Rectal smooth muscle tissue (tissue), 1 donor: ENCODE measurements around the gene NUP62.

Experiments used
- H3K27ac ChIP-seq: one replicate; pipeline ENCODE4 v1.7.0; 2013; ENCODE audit warnings: low read depth, low read length, inconsistent platforms
- H3K27me3 ChIP-seq: one replicate; pipeline ENCODE4 v1.7.0; 2013; ENCODE audit warnings: low read length; ENCODE audit not compliant: control insufficient read depth, insufficient read depth
- H3K36me3 ChIP-seq: one replicate; pipeline ENCODE4 v1.7.0; 2013; ENCODE audit warnings: low read length; ENCODE audit not compliant: control insufficient read depth, insufficient read depth
- H3K4me1 ChIP-seq: one replicate; pipeline ENCODE4 v1.7.0; 2013; ENCODE audit warnings: low read length; ENCODE audit not compliant: control insufficient read depth, insufficient read depth
- H3K4me3 ChIP-seq: one replicate; pipeline ENCODE4 v1.7.0; 2013; ENCODE audit warnings: low read length
- H3K9ac ChIP-seq: one replicate; pipeline ENCODE4 v1.7.0; 2013; ENCODE audit warnings: low read length

Gene NUP62

DNA sequence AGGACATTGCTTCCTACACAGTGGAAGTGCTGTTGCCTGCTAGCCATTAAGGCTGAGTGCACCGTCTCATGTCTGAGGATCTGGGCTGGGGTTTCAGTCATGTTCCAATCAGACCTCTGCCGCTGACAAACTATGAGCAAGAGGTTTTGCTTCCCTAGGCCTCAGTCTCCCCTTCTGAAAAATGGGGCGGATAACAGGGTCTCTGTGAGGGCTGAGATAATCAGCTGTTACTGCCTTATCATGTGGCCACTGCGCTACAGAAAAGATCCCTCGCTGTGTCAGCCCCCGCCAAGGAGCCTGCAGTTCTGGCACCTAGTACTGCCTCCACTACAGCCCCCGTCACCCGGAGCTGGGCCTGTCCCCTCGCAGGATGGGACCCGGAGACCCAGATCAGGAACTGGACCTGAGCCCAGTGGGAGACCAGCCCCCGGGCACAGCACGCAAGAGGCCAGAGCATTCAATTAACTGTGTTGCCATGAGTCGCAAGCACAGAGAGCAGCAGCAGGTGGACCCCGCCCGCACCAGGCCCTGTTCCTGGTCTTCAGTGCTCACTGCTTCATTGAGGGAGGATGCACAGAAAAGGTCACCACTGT is 58.9 kb downstream of the NUP62 start:
- H3K4me3 ChIP-seq: peak overlapping the region; percentile 76
- H3K27me3 ChIP-seq: no peaks in the 10 kb centered on the region
- peaks cover 3% of the 10 kb centered on the region for H3K36me3 ChIP-seq
- H3K4me1 ChIP-seq: peaks cover 11% of the 10 kb centered on the region
- H3K27ac ChIP-seq: peak overlapping the region; percentile 94
- H3K9ac ChIP-seq: peak overlapping the region; percentile 46

DNA sequence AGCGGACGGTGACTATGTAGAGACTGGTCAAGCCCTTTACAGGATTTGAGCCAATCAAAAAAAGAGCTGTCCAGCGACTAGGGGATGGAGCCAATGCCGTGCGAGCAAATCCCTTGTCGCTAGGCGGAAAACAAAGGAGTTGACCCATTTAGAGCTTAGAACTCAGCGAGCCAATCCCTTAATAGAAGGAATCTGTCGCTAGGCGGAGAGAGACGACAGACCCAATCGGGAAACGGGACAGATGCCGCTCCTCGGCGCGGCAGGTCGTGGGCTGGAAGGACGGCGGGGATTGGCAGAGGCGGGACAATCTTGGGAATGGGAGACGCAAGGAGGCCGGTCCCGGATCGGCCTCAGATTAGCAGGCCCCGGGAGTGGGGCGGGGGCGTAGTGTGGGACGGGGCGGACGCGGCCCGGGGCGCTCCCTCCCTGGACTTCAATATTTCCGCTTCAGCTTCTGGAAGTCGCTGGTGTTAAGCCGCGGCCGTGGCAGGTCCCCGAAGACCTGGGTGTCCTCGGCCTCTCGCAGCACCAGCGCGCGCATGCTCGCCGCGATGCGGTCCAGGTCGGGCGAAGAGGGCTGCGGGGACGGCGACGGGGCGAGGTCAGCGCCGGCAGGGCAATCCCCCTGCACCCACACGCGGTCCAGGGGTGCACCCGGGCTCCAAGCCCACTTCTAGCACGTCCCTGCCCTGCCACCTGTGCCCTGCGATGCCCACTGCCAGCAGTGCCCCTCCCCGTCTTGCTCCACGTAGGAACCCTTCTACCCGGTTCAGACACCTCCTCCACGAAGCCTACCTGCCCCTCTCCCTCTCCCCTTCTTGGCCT is 59.6 kb downstream of the NUP62 start:
- Histone ChIP-seq H3K36me3 (peaks cover 6% of the 10 kb centered on the region), H3K4me3 (peak overlapping the region; percentile 76), H3K27me3 (no peaks in the 10 kb centered on the region), H3K4me1 (peaks cover 9% of the 10 kb centered on the region), H3K9ac (peak overlapping the region; percentile 46), H3K27ac (peak overlapping the region; percentile 94)

DNA sequence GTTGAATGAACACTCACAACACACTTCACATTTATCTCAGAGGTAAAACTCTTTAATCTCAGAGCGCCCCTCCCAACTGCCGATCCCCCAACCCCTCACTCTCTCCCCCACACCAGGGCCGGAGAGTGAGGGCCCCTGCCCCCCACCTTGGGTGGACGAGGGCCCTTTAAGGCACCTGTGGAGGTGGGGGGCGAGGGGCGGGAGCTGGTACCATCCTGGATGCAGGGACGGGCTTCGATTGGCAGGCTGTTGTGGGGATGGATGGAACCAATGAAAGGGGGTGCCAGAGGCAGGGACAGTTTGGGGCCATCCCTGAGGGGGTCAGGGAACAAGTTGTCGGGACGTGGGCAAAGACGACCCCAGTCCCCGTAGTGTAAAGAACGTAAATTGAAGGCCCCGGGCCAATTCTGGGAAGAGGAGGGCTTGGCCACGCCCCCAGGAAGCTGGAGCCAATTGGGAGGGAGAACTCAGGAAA is 60.3 kb downstream of the NUP62 start:
- peaks cover 9% of the 10 kb centered on the region for H3K4me1 ChIP-seq
- peak overlapping the region; percentile 80 for H3K27ac ChIP-seq
- peak overlapping the region; percentile 40 for H3K4me3 ChIP-seq
- no peaks in the 10 kb centered on the region for H3K27me3 ChIP-seq
- H3K36me3 ChIP-seq: peaks cover 11% of the 10 kb centered on the region
- no peak overlapping the region for H3K9ac ChIP-seq

GRCh38 chr19:49866933-49867782 is 62.1 kb downstream of the NUP62 start, which contains the start of gene PNKP:
Gene PNKP, minus strand, starts transcription at chr19:49867576. Its CDS starts 372 bp downstream, at chr19:49867204.
- Histone ChIP-seq H3K9ac (peak within 1 kb of the TSS; percentile 36), H3K36me3 (peaks cover 11% of the 10 kb centered on the region), H3K27ac (peak within 1 kb of the TSS; percentile 90), H3K27me3 (no peaks in the 10 kb centered on the region), H3K4me3 (peak within 1 kb of the TSS; percentile 81), H3K4me1 (peaks cover 9% of the 10 kb centered on the region)

DNA sequence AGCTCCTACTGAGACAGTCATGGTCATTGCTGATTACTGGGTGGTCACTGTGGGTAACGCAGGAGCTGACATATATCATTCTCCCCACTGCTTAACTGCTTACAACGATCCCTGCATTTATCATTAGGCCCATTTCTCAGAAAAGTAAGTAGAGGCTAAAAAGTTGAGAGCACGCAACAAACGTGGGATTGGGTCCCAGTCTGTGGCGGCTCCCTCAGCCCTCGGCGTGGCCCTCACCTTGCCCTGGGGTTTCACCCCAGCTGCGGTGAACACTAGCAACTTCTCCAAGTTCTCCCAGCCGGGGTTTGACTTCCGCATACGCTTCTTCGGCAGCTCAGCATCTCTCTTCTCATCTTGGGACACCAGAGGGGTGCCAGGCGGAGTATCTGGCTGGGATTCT is 64.4 kb downstream of the NUP62 start:
- peaks cover 4% of the 10 kb centered on the region for H3K4me1 ChIP-seq
- peaks cover 12% of the 10 kb centered on the region for H3K36me3 ChIP-seq
- no peak overlapping the region for H3K9ac ChIP-seq
- no peaks in the 10 kb centered on the region for H3K27me3 ChIP-seq
- no peak overlapping the region for H3K27ac ChIP-seq
- no peak overlapping the region for H3K4me3 ChIP-seq

DNA sequence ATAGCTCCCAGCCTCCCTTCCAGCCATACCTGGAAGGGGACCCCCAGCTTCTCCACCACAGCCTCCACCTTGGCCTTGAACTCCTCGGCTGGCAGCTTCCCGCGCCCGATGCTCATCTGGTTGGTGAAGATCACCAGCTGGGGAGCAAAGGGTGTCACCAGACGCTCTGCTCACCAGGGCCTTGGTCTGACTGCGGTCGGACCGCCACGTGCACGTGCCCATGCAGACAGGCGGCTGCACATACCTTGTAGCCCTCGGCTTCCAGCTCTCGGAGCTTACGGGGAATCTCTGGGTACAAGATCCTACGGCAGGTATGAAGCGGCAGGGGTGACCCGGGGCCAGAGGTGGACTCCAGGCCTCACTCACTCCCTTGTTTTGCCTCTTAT is 65.4 kb downstream of the NUP62 start:
- Histone ChIP-seq H3K9ac (no peak overlapping the region), H3K4me3 (no peak overlapping the region), H3K27me3 (no peaks in the 10 kb centered on the region), H3K27ac (no peak overlapping the region), H3K4me1 (peaks cover 3% of the 10 kb centered on the region), H3K36me3 (peaks cover 15% of the 10 kb centered on the region)

- Histone ChIP-seq H3K36me3 (peaks cover 20% of the 10 kb centered on the region), H3K4me1 (no peaks in the 10 kb centered on the region), H3K27ac (no peak overlapping the region)
Observed at GRCh38 chr19:49863254-49863934, 65.9 kb downstream of the NUP62 start.

GRCh38 chr19:49862391-49863253 is 66.7 kb downstream of the NUP62 start:
- Histone ChIP-seq H3K36me3 (peaks cover 25% of the 10 kb centered on the region), H3K27ac (no peak overlapping the region), H3K27me3 (no peaks in the 10 kb centered on the region), H3K4me1 (no peaks in the 10 kb centered on the region), H3K4me3 (no peak overlapping the region), H3K9ac (no peak overlapping the region)

More at GRCh38 chr19:49863254-49863934, 65.9 kb downstream of the NUP62 start:
- no peak overlapping the region for H3K9ac ChIP-seq
- H3K27me3 ChIP-seq: no peaks in the 10 kb centered on the region
- H3K4me3 ChIP-seq: no peak overlapping the region

DNA sequence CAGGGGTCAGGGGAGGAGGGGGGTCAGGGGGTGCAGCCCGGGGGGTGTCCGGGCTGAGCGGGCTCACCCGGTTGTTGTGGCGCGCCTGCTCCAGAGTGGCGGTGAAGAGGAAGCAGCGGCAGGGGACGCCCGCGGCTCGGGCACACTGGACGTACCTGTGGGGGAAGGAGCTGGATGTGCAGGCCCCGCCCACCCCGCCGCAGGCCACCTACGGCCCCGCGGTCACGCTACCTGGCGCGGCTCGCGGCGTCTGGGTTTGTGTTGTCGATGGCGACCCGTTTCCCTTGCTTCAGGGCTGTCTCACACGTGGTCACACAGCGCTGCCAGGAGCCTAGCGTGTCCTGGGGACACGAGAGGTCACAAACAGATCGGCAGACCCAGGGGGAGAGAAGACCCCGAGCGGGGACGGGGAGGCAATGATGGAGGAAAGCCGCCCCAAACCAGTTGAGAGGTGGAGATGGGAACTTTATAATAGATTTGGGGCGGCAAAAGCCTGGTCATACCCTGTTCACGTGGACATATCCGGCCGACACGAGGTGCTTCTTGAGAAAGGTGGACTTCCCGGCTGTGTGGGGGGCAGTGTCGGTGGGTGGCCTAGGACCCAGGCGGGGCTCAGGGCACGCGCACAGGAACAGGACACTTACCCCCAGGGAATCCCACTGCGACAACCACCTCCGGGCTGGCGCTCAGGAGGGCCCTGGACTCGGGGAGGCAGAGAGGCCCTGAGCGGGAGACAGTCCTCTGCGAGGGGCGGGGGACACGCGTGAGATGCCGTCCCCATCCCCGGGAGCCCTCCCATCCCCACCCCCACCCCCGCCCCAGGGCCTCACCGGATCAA is 67.5 kb downstream of the NUP62 start:
- H3K27me3 ChIP-seq: no peaks in the 10 kb centered on the region
- no peaks in the 10 kb centered on the region for H3K4me1 ChIP-seq
- H3K4me3 ChIP-seq: no peak overlapping the region
- no peak overlapping the region for H3K27ac ChIP-seq
- peaks cover 32% of the 10 kb centered on the region for H3K36me3 ChIP-seq
- H3K9ac ChIP-seq: no peak overlapping the region

DNA sequence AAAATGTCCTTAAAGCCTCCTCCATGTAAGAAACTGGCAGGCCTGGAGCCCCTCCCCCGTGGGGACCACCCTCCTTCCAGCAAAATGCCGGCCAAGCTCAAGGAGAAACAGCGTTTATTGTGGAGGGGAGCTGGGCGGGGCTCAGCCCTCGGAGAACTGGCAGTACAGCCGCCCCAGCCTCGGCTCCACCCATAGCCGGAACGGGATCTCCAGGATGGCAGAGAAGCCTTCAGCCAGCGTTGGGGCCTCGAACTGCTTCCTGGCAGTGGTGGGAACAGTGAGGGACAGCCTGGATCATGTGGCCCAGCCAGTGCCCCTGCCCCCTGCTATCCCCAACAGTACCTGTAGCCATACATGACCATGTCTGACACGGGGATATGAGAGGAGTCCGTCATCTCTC is 68.2 kb downstream of the NUP62 start:
- Histone ChIP-seq H3K27me3 (no peaks in the 10 kb centered on the region), H3K4me1 (no peaks in the 10 kb centered on the region), H3K36me3 (peaks cover 34% of the 10 kb centered on the region), H3K27ac (peak overlapping the region; percentile 45), H3K9ac (no peak overlapping the region), H3K4me3 (no peak overlapping the region)
